Transverse colon (tissue), 4 donors: Measurements from ENCODE around the gene PLD5. TPM values are rescaled to one million over a fixed set of nuclear protein-coding genes. Genes with fewer than 3 reads are reported as not detected.
A peak's percentile ranks its signal among the peaks of the same experiment; 100 is the strongest.

Experiments
- DNase-seq: peaks from one replicate; pipeline ENCODE4 v3.0.0-alpha.2; 2019
- H3K27ac ChIP-seq, 4 donors: fragments of 200-600 bp; sonication (generic); 2 replicates each; pipeline ENCODE4 v1.5.1; 2016 to 2018; ENCODE audit warnings: inconsistent platforms in 4 of 4
- H3K27me3 ChIP-seq: fragments of 200-600 bp; sonication (generic); 2 replicates; pipeline ENCODE4 v1.5.1; 2017; ENCODE audit warnings: inconsistent platforms
- H3K36me3 ChIP-seq, 4 donors: fragments of 200-600 bp; sonication (generic); 2 replicates each; pipeline ENCODE4 v1.5.1; 2017 to 2019; ENCODE audit warnings: inconsistent platforms in 4 of 4
- H3K4me1 ChIP-seq, 4 donors: fragments of 200-600 bp; sonication (generic); 2 replicates each; pipeline ENCODE4 v1.5.1; 2017 to 2020; ENCODE audit warnings: inconsistent platforms in 4 of 4
- H3K4me3 ChIP-seq, 4 donors: fragments of 200-600 bp; sonication (generic); 1 replicate in 1 of 4; 2 replicates in 3 of 4; pipeline versions ENCODE4 v1.5.1 to v1.6.1; 2017 to 2019; ENCODE audit warnings: inconsistent platforms in 4 of 4
- H3K9me3 ChIP-seq, 2 donors: fragments of 200-600 bp; sonication (generic); 2 replicates each; pipeline ENCODE4 v1.5.1; 2017 to 2019; ENCODE audit warnings: inconsistent platforms in 2 of 2
- CTCF ChIP-seq, 5 experiments: fragments of 200-600 bp in 3 of 5; fragments of 450-650 bp in 2 of 5; sonication (generic) in 3 of 5; IDR thresholded peaks; 1 replicate in 2 of 5; 2 replicates in 3 of 5; pipeline ENCODE4 v1.5.1; 2016 to 2017; ENCODE audit warnings: antibody characterized with exemption in 5 of 5, inconsistent platforms in 3 of 5, mild to moderate bottlenecking in 2 of 5, moderate library complexity in 1 of 5
- EP300 ChIP-seq: sonication (generic); formaldehyde crosslinking; IDR thresholded peaks from one replicate; pipeline ENCODE4 v1.6.1; 2017; ENCODE audit warnings: antibody characterized with exemption, low read depth
- POLR2A ChIP-seq: fragments of 450-650 bp; IDR thresholded peaks from one replicate; pipeline ENCODE4 v1.6.1; 2016; ENCODE audit warnings: antibody characterized with exemption, mild to moderate bottlenecking, moderate library complexity
- POLR2AphosphoS5 ChIP-seq, 3 donors: sonication (generic); formaldehyde crosslinking; IDR thresholded peaks; one replicate each; pipeline ENCODE4 v1.6.1; 2016; ENCODE audit warnings: antibody characterized with exemption in 3 of 3
- WGBS, 2 donors: methylation state at CpG; one replicate each; pipeline ENCODE4 v1.1.5; 2018; ENCODE audit warnings: low coverage in 1 of 2; 5-methylcytosine and 5-hydroxymethylcytosine counted together
- in situ Hi-C, 4 donors: fragments of 200-750 bp; cut with MboI; loops; one replicate each; pipeline versions ENCODE4 v1.15.0 to v1.15.1; 2017; ENCODE audit warnings: low sequenced_read_pairs in 3 of 4, low pct_ligation_motif_present in 1 of 4, low pct_unique_long_range_greater_than_20kb in 1 of 4
- intact Hi-C: fragments of 100-400 bp; cut with DNase I; formaldehyde crosslinking; loops from one replicate; pipeline ENCODE4 v1.15.1; 2023; ENCODE audit warnings: low total_unique reads
- total RNA-seq, 4 donors: library from RNA; depleted of rRNA; stranded (reverse); fragments of >200 nt; gene quantifications; one replicate each; pipeline ENCODE4 v1.1.0, GENCODE V29; 2016

PLD5 gene
- total RNA-seq, 4 donors from 2014 or later, result 0.16 TPM; not detected in 3

- no peak overlapping the region for H3K27ac ChIP-seq
- no peak overlapping the region for H3K4me3 ChIP-seq
- no peaks in the 10 kb centered on the region for H3K9me3 ChIP-seq
- H3K27me3 ChIP-seq, result peaks cover 4% of the 10 kb centered on the region
- WGBS, 2 donors, result 0 to 6% methylated on average over 1 of the region's 1 CpG
- no peaks in the 10 kb centered on the region for H3K4me1 ChIP-seq
- no peak for DNase-seq
- intact Hi-C loops (no loop called here), in situ Hi-C loops (loop anchor here in 3 of 4 donors (25.0 kb wide), 1 partner anchor 857 kb away; no protein-coding TSS in a partner anchor)
- TF ChIP-seq POLR2AphosphoS5 (IDR thresholded peaks at IDR 0.05) (no peak), CTCF (IDR thresholded peaks at IDR 0.05) (no peak), POLR2A (no peak), EP300 (no peak)
- no peaks in the 10 kb centered on the region for H3K36me3 ChIP-seq
These were observed 69.5 kb downstream of the PLD5 start for GRCh38 chr1:242455052-242455361.

DNA sequence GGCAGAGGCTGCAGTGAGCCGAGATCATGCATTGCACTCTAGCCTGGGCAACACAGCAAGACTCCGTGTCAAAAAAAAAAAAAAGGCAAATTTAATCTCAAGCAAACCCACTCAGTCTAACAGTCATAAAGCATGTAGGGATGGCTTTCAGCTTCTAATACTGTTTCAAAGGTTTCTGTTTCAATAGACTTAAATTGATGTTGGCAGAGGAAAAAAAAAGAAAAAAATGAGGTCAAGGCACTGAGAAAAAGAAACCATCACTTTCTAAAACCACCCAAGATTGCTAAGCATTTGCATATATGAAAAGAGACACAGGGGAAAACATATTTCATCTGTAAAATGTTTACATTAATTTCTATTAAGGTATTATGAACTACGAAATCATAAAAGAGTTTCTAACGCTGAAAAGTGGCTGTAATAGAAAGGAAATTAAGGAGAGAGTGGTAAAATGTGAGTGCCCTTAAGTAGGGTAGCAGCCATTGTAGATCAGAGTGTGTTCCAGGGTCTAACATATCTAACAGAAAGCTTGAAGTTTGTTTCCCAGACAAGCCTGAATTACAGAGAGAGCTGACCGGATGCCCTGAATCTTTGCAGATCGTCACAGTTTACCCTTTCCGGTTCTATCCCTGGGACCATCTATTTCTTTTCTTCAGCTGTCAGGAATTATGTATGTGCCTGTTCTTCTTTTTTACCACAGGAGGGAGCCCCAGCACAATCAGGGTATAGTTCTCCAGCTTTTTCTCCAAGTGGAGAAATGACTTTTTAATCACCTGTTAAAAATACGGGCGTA lies 70.0 kb downstream of the PLD5 start:
- Histone ChIP-seq H3K4me3 (no peak overlapping the region), H3K27ac (no peak overlapping the region), H3K36me3 (no peaks in the 10 kb centered on the region), H3K27me3 (peaks cover 4% of the 10 kb centered on the region), H3K4me1 (no peaks in the 10 kb centered on the region), H3K9me3 (no peaks in the 10 kb centered on the region)
- in situ Hi-C loops (loop anchor here in 3 of 4 donors (25.0 kb wide), 1 partner anchor 858 kb away; no protein-coding TSS in a partner anchor), intact Hi-C loops (no loop called here)
- no peak for DNase-seq
- 29 to 38% methylated on average over 6 to 9 of the region's 9 CpGs for WGBS, 2 donors
- TF ChIP-seq CTCF (IDR thresholded peaks at IDR 0.05) (peak; percentile 26 to 57 (median 46)), POLR2AphosphoS5 (IDR thresholded peaks at IDR 0.05) (no peak), EP300 (no peak), POLR2A (no peak)

- peaks cover 4% of the 10 kb centered on the region for H3K27me3 ChIP-seq
- DNase-seq, result no peak
- no peak overlapping the region for H3K4me3 ChIP-seq
- TF ChIP-seq EP300 (no peak), POLR2AphosphoS5 (IDR thresholded peaks at IDR 0.05) (no peak), POLR2A (no peak), CTCF (IDR thresholded peaks at IDR 0.05) (no peak)
- no peaks in the 10 kb centered on the region for H3K4me1 ChIP-seq
- H3K27ac ChIP-seq, result no peak overlapping the region
- WGBS, 2 donors, result 71 to 86% methylated on average over 4 to 8 of the region's 8 CpGs
- no peaks in the 10 kb centered on the region for H3K9me3 ChIP-seq
- no peaks in the 10 kb centered on the region for H3K36me3 ChIP-seq
- in situ Hi-C loops, result loop anchor here in 3 of 4 donors (25.0 kb wide), 1 partner anchor 860 kb away; no protein-coding TSS in a partner anchor
- intact Hi-C loops, result no loop called here
These were observed 71.9 kb downstream of the PLD5 start for GRCh38 chr1:242452573-242452972.

DNA sequence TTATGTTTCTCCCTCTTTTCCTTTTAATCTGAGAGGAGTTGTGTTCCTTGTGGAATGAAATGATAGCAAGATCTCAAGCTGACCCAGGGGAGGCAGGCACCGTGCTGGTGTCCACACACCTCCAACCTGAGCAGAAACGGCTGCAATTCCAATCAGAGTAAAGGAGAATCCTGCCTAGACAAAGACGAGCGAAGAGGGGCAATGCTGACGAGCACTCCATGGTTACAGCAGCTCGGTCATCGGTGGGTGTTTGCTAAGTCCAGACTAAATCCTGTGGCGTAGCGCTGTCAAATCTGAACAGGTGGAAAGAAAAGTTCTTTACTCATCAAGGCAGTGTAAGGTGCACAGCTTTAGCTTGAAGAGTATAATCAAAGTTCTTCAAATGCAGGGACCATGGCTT lies 74.8 kb downstream of the PLD5 start:
- peaks cover 3% of the 10 kb centered on the region for H3K27me3 ChIP-seq
- in situ Hi-C loops (loop anchor here in 3 of 4 donors (25.0 kb wide), 1 partner anchor 863 kb away; no protein-coding TSS in a partner anchor), intact Hi-C loops (no loop called here)
- no peak overlapping the region for H3K27ac ChIP-seq
- no peak for DNase-seq
- TF ChIP-seq EP300 (no peak), POLR2A (no peak), POLR2AphosphoS5 (IDR thresholded peaks at IDR 0.05) (no peak), CTCF (IDR thresholded peaks at IDR 0.05) (no peak)
- no peaks in the 10 kb centered on the region for H3K4me1 ChIP-seq
- no peaks in the 10 kb centered on the region for H3K9me3 ChIP-seq
- WGBS, 2 donors, result 68 to 92% methylated on average over 2 to 9 of the region's 9 CpGs
- H3K36me3 ChIP-seq, result no peaks in the 10 kb centered on the region
- no peak overlapping the region for H3K4me3 ChIP-seq
